Hepatocyte (in vitro differentiated cells): Measurements from ENCODE around the gene ZSCAN29. TPM values are rescaled to one million over a fixed set of nuclear protein-coding genes. Genes with fewer than 3 reads are reported as not detected.

Source experiments
- DNase-seq: peaks from one replicate; pipeline ENCODE4 v3.0.0-alpha.2; 2016; ENCODE audit warnings: low spot score
- H2AFZ ChIP-seq: fragments of 200-600 bp; sonication (generic); 2 replicates; pipeline ENCODE4 v1.6.0; 2016; ENCODE audit warnings: antibody characterized with exemption, mild to moderate bottlenecking
- H3K27ac ChIP-seq: fragments of 200-600 bp; sonication (generic); 2 replicates; pipeline ENCODE4 v1.5.1; 2016; ENCODE audit warnings: mild to moderate bottlenecking
- H3K27me3 ChIP-seq: fragments of 200-600 bp; sonication (generic); 2 replicates; pipeline ENCODE4 v1.6.1; 2016
- H3K36me3 ChIP-seq: fragments of 200-600 bp; sonication (generic); replicated peaks from 2 replicates; pipeline ENCODE4 v1.5.1; 2016; ENCODE audit warnings: low read depth; ENCODE audit not compliant: insufficient read depth
- H3K4me1 ChIP-seq: fragments of 200-600 bp; sonication (generic); 2 replicates; pipeline ENCODE4 v1.5.1; 2016; ENCODE audit warnings: mild to moderate bottlenecking, moderate library complexity; ENCODE audit not compliant: insufficient read depth
- H3K4me2 ChIP-seq: fragments of 200-600 bp; sonication (generic); 2 replicates; pipeline ENCODE4 v1.6.0; 2016
- H3K4me3 ChIP-seq: fragments of 200-600 bp; sonication (generic); 2 replicates; pipeline ENCODE4 v1.5.1; 2016; ENCODE audit warnings: mild to moderate bottlenecking
- H3K79me2 ChIP-seq: fragments of 200-600 bp; sonication (generic); 2 replicates; pipeline ENCODE4 v1.6.0; 2017; ENCODE audit warnings: mild to moderate bottlenecking
- H3K9me2 ChIP-seq: fragments of 200-600 bp; sonication (generic); replicated peaks from 2 replicates; pipeline ENCODE4 v1.6.0; 2017; ENCODE audit warnings: mild to moderate bottlenecking; ENCODE audit not compliant: insufficient read depth
- H3K9me3 ChIP-seq: fragments of 200-600 bp; sonication (generic); 2 replicates; pipeline ENCODE4 v1.5.1; 2016; ENCODE audit warnings: low read depth, mild to moderate bottlenecking
- H4K20me1 ChIP-seq: fragments of 200-600 bp; sonication (generic); 2 replicates; pipeline ENCODE4 v1.6.0; 2016; ENCODE audit warnings: mild to moderate bottlenecking; ENCODE audit not compliant: insufficient read depth, poor library complexity, severe bottlenecking
- EZH2 ChIP-seq: fragments of 200-600 bp; sonication (generic); IDR thresholded peaks from 2 replicates; pipeline ENCODE4 v1.6.1; 2016; ENCODE audit warnings: antibody characterized with exemption, mild to moderate bottlenecking, borderline replicate concordance
- EZH2phosphoT487 ChIP-seq: fragments of 200-600 bp; sonication (generic); IDR thresholded peaks from one replicate; pipeline ENCODE4 v1.6.1; 2018; ENCODE audit warnings: antibody characterized with exemption, mild to moderate bottlenecking, low read depth, moderate library complexity; ENCODE audit not compliant: unreplicated experiment, severe bottlenecking
- WGBS: methylation state at CpG from one replicate; pipeline ENCODE4 v1.1.6; 2016; ENCODE audit warnings: low lambda C conversion rate; ENCODE audit errors: missing lambda C conversion rate; 5-methylcytosine and 5-hydroxymethylcytosine counted together
- polyA plus RNA-seq: library from polyadenylated mRNA; unstranded; fragments of >200 nt; fragmentation: Nextera tagmentation; extraction: Ambion mirVana; gene quantifications from 2 replicates; pipeline ENCODE4 v1.2.1, GENCODE V29; 2016
- total RNA-seq: library from RNA; depleted of rRNA; stranded (reverse); fragments of >200 nt; gene quantifications from 2 replicates; pipeline ENCODE4 v1.2.3, GENCODE V29; 2014
- TF ChIP-seq, protein P1 (sequence below): fragments of 200-600 bp; sonication (generic); IDR thresholded peaks from 2 replicates; pipeline ENCODE4 v1.5.1; 2016; ENCODE audit warnings: antibody characterized with exemption, mild to moderate bottlenecking; ENCODE audit not compliant: poor library complexity

Gene ZSCAN29
- total and polyA plus RNA-seq, 2 experiments from 2014 or later = 9.8 to 30.3 TPM

DNA sequence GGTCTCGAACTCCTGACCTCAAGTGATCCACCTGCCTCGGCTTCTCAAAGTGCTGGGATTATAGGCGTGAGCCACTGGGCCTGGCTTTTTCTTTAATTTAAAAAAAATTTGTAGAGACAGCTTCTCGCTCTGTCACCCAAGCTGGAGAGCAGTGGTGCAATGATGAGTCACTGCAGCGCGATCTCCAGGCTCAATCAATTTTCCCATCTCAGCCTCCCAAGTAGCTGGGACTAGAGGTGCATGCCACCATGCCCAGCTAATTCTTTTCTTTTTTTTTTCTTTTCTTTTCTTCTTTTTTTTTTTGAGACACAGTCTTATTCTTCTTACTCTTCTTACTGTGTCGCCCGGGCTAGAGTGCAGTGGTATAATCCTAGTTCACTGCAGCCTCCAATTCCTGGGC lies 19.9 kb upstream of the ZSCAN29 start:
- Histone ChIP-seq H3K36me3 (no peaks in the 10 kb centered on the region), H3K79me2 (no peaks in the 10 kb centered on the region), H3K9me3 (no peaks in the 10 kb centered on the region), H3K4me2 (no peak overlapping the region), H2AFZ (no peak overlapping the region), H4K20me1 (no peaks in the 10 kb centered on the region), H3K4me1 (no peaks in the 10 kb centered on the region), H3K27ac (no peak overlapping the region), H3K27me3 (no peaks in the 10 kb centered on the region), H3K4me3 (no peak overlapping the region), H3K9me2 (no peaks in the 10 kb centered on the region)
- 100% methylated on average over 8 of the region's 8 CpGs for WGBS
- TF ChIP-seq EZH2 (no peak), EZH2phosphoT487 (no peak)
- no peak for DNase-seq

DNA sequence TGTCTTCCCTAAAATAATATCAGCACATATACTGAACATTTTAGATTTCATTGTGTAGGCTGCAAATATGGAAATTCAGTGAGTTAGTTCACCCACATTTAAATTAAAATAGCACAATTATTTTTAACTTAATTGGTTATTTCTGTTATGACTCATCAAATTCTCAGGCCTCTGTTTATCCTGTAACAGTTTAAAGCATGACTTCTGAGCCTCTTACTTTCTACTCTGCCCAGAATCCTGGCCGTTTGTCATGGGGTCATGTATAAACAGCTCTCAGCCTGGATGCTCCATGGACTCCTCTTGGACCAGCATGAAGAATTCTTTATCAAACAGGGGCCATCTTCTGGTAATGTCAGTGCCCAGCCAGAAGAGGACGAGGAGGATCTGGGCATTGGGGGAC lies 12.2 kb upstream of the ZSCAN29 start:
- no peak for DNase-seq
- no peaks in the 10 kb centered on the region for H4K20me1 ChIP-seq
- H3K4me2 ChIP-seq = no peak overlapping the region
- H3K9me2 ChIP-seq = no peaks in the 10 kb centered on the region
- no peak overlapping the region for H3K27ac ChIP-seq
- H3K4me1 ChIP-seq = no peaks in the 10 kb centered on the region
- TF ChIP-seq EZH2 (no peak), EZH2phosphoT487 (no peak)
- TF ChIP-seq, protein P1, sequence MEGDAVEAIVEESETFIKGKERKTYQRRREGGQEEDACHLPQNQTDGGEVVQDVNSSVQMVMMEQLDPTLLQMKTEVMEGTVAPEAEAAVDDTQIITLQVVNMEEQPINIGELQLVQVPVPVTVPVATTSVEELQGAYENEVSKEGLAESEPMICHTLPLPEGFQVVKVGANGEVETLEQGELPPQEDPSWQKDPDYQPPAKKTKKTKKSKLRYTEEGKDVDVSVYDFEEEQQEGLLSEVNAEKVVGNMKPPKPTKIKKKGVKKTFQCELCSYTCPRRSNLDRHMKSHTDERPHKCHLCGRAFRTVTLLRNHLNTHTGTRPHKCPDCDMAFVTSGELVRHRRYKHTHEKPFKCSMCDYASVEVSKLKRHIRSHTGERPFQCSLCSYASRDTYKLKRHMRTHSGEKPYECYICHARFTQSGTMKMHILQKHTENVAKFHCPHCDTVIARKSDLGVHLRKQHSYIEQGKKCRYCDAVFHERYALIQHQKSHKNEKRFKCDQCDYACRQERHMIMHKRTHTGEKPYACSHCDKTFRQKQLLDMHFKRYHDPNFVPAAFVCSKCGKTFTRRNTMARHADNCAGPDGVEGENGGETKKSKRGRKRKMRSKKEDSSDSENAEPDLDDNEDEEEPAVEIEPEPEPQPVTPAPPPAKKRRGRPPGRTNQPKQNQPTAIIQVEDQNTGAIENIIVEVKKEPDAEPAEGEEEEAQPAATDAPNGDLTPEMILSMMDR = no peak
- no peaks in the 10 kb centered on the region for H3K79me2 ChIP-seq
- H3K9me3 ChIP-seq = no peaks in the 10 kb centered on the region
- no peak overlapping the region for H2AFZ ChIP-seq
- H3K27me3 ChIP-seq = no peaks in the 10 kb centered on the region
- WGBS = 86% methylated on average over 2 of the region's 2 CpGs
- H3K36me3 ChIP-seq = no peaks in the 10 kb centered on the region
- no peak overlapping the region for H3K4me3 ChIP-seq

DNA sequence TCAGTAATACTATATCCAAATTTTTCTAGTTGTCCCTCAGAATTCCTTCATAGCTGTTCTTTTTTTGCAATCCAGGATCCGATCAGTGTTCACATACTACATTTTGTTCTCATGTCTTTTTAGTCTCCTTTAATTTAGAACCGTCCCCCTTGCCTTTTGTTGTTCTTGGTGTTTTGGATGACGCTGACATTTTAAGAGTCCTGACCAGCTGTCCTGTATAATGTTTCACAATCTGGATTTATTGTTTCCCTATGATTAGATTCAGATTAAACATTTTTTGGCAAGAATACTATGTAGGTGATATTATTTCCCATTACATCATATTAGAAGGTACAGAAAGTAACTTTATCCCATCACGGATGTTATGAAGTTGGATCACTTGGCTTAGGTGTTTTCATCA lies 11.5 kb upstream of the ZSCAN29 start:
- TF ChIP-seq, protein P1 = no peak
- TF ChIP-seq EZH2 = no peak
- TF ChIP-seq EZH2phosphoT487 = no peak
- no peak for DNase-seq
- no peak overlapping the region for H2AFZ ChIP-seq
- no peaks in the 10 kb centered on the region for H3K9me3 ChIP-seq
- no peak overlapping the region for H3K27ac ChIP-seq
- H3K27me3 ChIP-seq = no peaks in the 10 kb centered on the region
- H3K9me2 ChIP-seq = no peaks in the 10 kb centered on the region
- 83% methylated on average over 4 of the region's 4 CpGs for WGBS
- no peak overlapping the region for H3K4me3 ChIP-seq
- H3K4me2 ChIP-seq = no peak overlapping the region
- no peaks in the 10 kb centered on the region for H3K79me2 ChIP-seq
- H3K36me3 ChIP-seq = no peaks in the 10 kb centered on the region
- no peaks in the 10 kb centered on the region for H4K20me1 ChIP-seq
- no peaks in the 10 kb centered on the region for H3K4me1 ChIP-seq

DNA sequence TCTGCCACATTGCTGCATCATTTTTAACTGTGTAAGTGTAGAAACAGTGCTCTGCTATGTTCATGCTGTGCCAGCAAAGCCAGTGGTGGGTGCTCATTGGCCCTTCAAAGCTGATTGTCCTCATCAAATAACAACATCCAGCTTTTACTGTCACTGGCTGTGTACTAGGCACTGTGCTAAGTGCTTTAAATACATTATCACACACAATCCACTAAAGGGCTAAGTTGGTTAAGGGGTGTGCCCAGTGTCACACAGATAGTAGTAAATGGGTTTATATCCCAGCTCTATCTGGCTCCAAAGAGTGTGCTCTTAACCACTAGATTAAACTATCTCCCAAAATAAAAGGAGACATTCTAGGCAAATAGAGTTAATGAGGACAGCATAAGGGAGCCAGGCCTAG lies 7.8 kb upstream of the ZSCAN29 start:
- H3K4me3 ChIP-seq = no peak overlapping the region
- no peaks in the 10 kb centered on the region for H3K4me1 ChIP-seq
- no peaks in the 10 kb centered on the region for H3K9me3 ChIP-seq
- H3K4me2 ChIP-seq = no peak overlapping the region
- H3K36me3 ChIP-seq = no peaks in the 10 kb centered on the region
- DNase-seq = no peak
- TF ChIP-seq, protein P1 = no peak
- no peak for TF ChIP-seq EZH2
- H2AFZ ChIP-seq = no peak overlapping the region
- no peaks in the 10 kb centered on the region for H3K27me3 ChIP-seq
- no peaks in the 10 kb centered on the region for H4K20me1 ChIP-seq
- peaks cover 12% of the 10 kb centered on the region for H3K79me2 ChIP-seq
- H3K27ac ChIP-seq = no peak overlapping the region
- H3K9me2 ChIP-seq = no peaks in the 10 kb centered on the region
